Gastroesophageal sphincter (tissue), 4 donors: ENCODE results near the gene TMEM255A. TPM values are rescaled to one million over a fixed set of nuclear protein-coding genes. Genes with fewer than 3 reads are reported as not detected.

Experiments used
- ATAC-seq: fragments of 150-250 bp; one replicate; pipeline ENCODE4 v1.9.1; 2016; ENCODE audit warnings: mild to moderate bottlenecking, moderate library complexity
- H3K27ac ChIP-seq, 4 donors: fragments of 200-600 bp; sonication (generic) in 3 of 4; 1 replicate in 3 of 4; 2 replicates in 1 of 4; pipeline ENCODE4 v1.5.1; 2016 to 2019
- H3K27me3 ChIP-seq: fragments of 200-600 bp; sonication (generic); one replicate; pipeline ENCODE4 v1.5.1; 2019
- H3K36me3 ChIP-seq, 2 donors: fragments of 200-600 bp; sonication (generic); one replicate each; pipeline ENCODE4 v1.5.1; 2019; ENCODE audit warnings: control low read depth in 1 of 2
- H3K4me1 ChIP-seq, 3 donors: fragments of 200-600 bp; sonication (generic); 1 replicate in 2 of 3; 2 replicates in 1 of 3; pipeline ENCODE4 v1.5.1; 2016 to 2019; ENCODE audit warnings: control low read depth in 2 of 3
- H3K4me3 ChIP-seq, 2 donors: fragments of 200-600 bp; sonication (generic); one replicate each; pipeline ENCODE4 v1.5.1; 2019; ENCODE audit warnings: mild to moderate bottlenecking in 1 of 2, moderate library complexity in 1 of 2
- H3K9me3 ChIP-seq, 3 donors: fragments of 200-600 bp; sonication (generic); one replicate each; pipeline ENCODE4 v1.5.1; 2017 to 2019; ENCODE audit warnings: control low read depth in 2 of 3
- EP300 ChIP-seq: sonication (generic); formaldehyde crosslinking; IDR thresholded peaks from one replicate; pipeline ENCODE4 v1.6.1; 2017; ENCODE audit warnings: antibody characterized with exemption, mild to moderate bottlenecking
- POLR2A ChIP-seq, 2 donors: fragments of 450-650 bp; IDR thresholded peaks; one replicate each; pipeline ENCODE4 v1.6.1; 2017; ENCODE audit warnings: antibody characterized with exemption in 2 of 2, mild to moderate bottlenecking in 2 of 2, moderate library complexity in 1 of 2
- POLR2AphosphoS5 ChIP-seq: sonication (generic); formaldehyde crosslinking; IDR thresholded peaks from one replicate; pipeline ENCODE4 v1.6.1; 2017; ENCODE audit warnings: antibody characterized with exemption
- WGBS, 2 donors: methylation state at CpG; one replicate each; pipeline ENCODE4 v1.1.5; 2018; ENCODE audit warnings: low coverage in 1 of 2; 5-methylcytosine and 5-hydroxymethylcytosine counted together
- total RNA-seq, 4 donors: library from RNA; depleted of rRNA; stranded (reverse); fragments of >200 nt; gene quantifications; one replicate each; pipeline ENCODE4 v1.1.0, GENCODE V29; 2016
- TF ChIP-seq, protein P1 (sequence below), 4 experiments: fragments of 200-600 bp in 2 of 4; fragments of 450-650 bp in 2 of 4; sonication (generic) in 1 of 4; IDR thresholded peaks; one replicate each; pipeline ENCODE4 v1.5.1; 2017 to 2019; ENCODE audit warnings: antibody characterized with exemption in 4 of 4, mild to moderate bottlenecking in 2 of 4, moderate library complexity in 2 of 4

The TMEM255A gene
- total RNA-seq, 4 donors from 2014 or later, result 0.16 to 8.9 (median 4.1) TPM

DNA sequence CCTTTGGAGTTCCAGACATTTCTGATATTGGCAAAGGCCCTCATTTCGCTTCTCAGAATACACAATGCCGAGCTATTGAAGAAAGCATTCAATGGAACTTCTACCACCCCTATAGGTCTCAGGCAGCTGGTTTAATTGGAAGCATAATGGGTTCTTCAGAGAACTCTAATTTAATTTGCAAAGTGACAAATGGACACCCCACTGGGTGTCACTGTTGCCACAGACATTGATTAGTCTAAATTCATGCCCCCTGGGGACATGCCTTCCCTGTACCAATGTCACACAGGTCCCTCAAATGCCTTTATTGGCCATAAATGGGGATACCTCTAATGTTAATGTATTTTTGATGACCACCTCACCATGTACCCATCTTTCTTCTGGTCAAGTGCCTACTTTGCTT is 22.9 kb upstream of the TMEM255A start:
- no peak for ATAC-seq
- no peak overlapping the region for H3K27ac ChIP-seq
- 80% methylated on average over 1 of the region's 2 CpGs; no CpG with 5 or more reads in 1 of the 2 donors for WGBS, 2 donors

DNA sequence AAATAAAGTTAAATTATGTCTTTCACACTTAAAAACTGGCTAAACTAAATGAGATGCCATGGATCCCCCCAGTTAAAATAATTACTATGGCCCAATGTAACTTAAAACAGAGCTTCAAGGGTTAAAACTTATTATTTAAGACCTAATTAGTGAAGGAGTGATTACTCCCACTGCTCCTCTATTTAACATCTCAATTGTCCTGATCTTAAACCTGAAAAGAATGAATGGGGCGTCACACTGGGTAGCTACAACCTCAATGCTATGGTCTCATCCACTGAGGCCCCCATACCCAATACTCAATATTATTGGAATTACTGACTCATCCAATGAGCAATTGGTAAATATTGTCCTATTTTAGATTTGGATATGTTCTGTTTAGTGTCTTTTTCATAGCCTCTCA is 21.1 kb upstream of the TMEM255A start:
- Histone ChIP-seq H3K9me3 (peaks cover 0 to 12% (median 0%) of the 10 kb centered on the region in 3 donors), H3K36me3 (no peaks in the 10 kb centered on the region), H3K4me3 (no peak overlapping the region), H3K27ac (no peak overlapping the region), H3K4me1 (no peaks in the 10 kb centered on the region), H3K27me3 (no peaks in the 10 kb centered on the region)
- 67 to 82% methylated on average over 1 of the region's 1 CpG for WGBS, 2 donors
- TF ChIP-seq POLR2A (IDR thresholded peaks at IDR 0.05) (no peak), POLR2AphosphoS5 (no peak), EP300 (no peak)
- TF ChIP-seq, protein P1, sequence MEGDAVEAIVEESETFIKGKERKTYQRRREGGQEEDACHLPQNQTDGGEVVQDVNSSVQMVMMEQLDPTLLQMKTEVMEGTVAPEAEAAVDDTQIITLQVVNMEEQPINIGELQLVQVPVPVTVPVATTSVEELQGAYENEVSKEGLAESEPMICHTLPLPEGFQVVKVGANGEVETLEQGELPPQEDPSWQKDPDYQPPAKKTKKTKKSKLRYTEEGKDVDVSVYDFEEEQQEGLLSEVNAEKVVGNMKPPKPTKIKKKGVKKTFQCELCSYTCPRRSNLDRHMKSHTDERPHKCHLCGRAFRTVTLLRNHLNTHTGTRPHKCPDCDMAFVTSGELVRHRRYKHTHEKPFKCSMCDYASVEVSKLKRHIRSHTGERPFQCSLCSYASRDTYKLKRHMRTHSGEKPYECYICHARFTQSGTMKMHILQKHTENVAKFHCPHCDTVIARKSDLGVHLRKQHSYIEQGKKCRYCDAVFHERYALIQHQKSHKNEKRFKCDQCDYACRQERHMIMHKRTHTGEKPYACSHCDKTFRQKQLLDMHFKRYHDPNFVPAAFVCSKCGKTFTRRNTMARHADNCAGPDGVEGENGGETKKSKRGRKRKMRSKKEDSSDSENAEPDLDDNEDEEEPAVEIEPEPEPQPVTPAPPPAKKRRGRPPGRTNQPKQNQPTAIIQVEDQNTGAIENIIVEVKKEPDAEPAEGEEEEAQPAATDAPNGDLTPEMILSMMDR (IDR thresholded peaks at IDR 0.05), result no peak
- no peak for ATAC-seq

More for the DNA sequence above, 22.9 kb upstream of the TMEM255A start:
- H3K4me1 ChIP-seq, result no peaks in the 10 kb centered on the region
- no peak for TF ChIP-seq POLR2AphosphoS5
- TF ChIP-seq EP300, result no peak
- no peak for TF ChIP-seq POLR2A (IDR thresholded peaks at IDR 0.05)
- TF ChIP-seq, protein P1 (IDR thresholded peaks at IDR 0.05), result no peak
- no peak overlapping the region for H3K4me3 ChIP-seq
- H3K9me3 ChIP-seq, result peaks cover 0 to 15% (median 0%) of the 10 kb centered on the region in 3 donors
- H3K36me3 ChIP-seq, result no peaks in the 10 kb centered on the region
- H3K27me3 ChIP-seq, result no peaks in the 10 kb centered on the region

DNA sequence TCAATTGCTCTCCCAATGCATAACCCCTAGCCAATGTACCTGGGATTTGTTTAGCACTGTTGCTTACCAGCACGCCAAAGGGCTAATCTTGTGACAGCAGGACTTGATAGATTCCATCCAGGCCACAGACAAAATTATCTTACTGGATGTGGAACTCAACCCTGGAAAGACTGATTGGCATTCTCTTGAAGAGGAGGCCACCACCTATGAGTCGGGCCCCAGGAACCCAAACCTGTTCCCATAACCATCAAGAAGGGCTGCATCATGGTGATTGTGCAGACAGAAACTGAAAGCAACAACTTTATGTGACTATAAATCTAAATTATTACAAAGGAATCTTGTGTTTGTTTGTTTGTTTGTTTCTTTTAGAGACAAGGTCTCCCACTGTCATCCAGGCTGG is 19.9 kb upstream of the TMEM255A start:
- WGBS, 2 donors, result no CpG with 5 or more reads among the region's 2 CpGs
- TF ChIP-seq POLR2A (IDR thresholded peaks at IDR 0.05) (no peak), POLR2AphosphoS5 (no peak), EP300 (no peak)
- TF ChIP-seq, protein P1 (IDR thresholded peaks at IDR 0.05), result no peak

DNA sequence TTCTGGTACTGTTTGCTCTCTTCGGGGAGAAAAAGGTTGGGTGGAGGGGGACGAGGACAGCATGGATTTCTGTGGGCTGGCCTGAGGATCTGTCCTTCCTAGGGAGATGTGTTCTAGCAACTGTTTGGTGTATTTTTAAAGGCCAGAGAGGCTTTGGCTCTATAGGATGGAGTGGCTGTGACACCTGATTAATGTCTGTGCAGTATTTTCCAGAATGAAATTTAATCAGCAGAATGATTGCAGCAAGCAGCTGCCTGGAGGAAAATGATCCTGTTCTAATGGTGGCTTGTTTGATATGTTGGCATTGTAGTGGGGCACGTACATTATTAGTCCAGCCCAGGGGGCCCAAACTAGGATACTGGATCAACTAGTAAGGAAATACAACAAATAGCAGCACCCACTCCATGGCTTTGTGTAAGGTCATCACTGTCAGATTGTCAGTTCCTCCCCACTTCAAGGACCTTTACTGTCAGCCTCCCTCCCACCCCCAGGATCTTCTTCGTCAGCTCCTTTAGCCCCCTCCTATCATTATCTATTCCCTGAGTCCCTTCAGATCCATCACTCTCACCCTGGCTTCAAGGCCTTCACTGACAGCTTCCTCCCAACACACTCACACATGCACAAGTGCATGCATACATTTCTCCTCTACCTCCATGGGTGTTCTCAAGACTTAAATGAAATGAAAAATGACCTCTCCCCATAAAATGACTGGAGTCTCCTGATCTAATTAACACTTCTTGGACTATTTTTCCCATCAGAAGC is 10.4 kb upstream of the TMEM255A start:
- no peaks in the 10 kb centered on the region for H3K4me1 ChIP-seq
- ATAC-seq, result no peak
- peaks cover 11% of the 10 kb centered on the region for H3K27me3 ChIP-seq
- 61 to 65% methylated on average over 3 to 4 of the region's 4 CpGs for WGBS, 2 donors
- H3K4me3 ChIP-seq, result no peak overlapping the region
- TF ChIP-seq, protein P1 (IDR thresholded peaks at IDR 0.05), result no peak
- no peak for TF ChIP-seq POLR2AphosphoS5
- no peak for TF ChIP-seq POLR2A (IDR thresholded peaks at IDR 0.05)
- no peak for TF ChIP-seq EP300
- H3K36me3 ChIP-seq, result no peaks in the 10 kb centered on the region
- H3K27ac ChIP-seq, result no peak overlapping the region
- no peaks in the 10 kb centered on the region for H3K9me3 ChIP-seq

More for the DNA sequence above, 19.9 kb upstream of the TMEM255A start:
- Histone ChIP-seq H3K4me3 (no peak overlapping the region), H3K9me3 (no peaks in the 10 kb centered on the region), H3K36me3 (no peaks in the 10 kb centered on the region), H3K27ac (no peak overlapping the region), H3K4me1 (no peaks in the 10 kb centered on the region), H3K27me3 (no peaks in the 10 kb centered on the region)
- no peak for ATAC-seq

DNA sequence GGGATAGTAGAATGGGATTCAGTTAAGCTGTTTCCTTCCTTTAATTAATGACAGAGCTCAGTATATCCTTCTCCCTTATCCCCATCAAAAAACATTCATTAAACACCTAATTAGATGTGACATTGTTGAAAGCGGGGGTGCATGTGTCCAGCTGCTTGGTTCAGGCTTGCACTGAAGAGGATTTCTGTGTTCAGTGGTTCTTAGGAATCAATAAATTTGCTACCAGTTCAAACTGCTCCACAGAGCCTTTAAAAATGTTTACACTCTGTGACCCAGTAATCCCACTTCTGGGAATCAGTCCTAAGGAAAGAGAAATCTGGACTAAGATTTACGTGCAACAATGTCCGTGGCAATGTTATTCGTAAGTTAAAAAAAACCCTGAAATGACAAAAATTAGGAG is 7.2 kb upstream of the TMEM255A start:
- no peak for ATAC-seq
- no peaks in the 10 kb centered on the region for H3K4me1 ChIP-seq
- H3K36me3 ChIP-seq, result no peaks in the 10 kb centered on the region
- H3K27me3 ChIP-seq, result peaks cover 15% of the 10 kb centered on the region
- 32 to 52% methylated on average over 4 of the region's 4 CpGs for WGBS, 2 donors
- TF ChIP-seq EP300 (no peak), POLR2AphosphoS5 (no peak)
- TF ChIP-seq, protein P1 (IDR thresholded peaks at IDR 0.05), result no peak
- no peak overlapping the region for H3K27ac ChIP-seq
- H3K9me3 ChIP-seq, result no peaks in the 10 kb centered on the region
- H3K4me3 ChIP-seq, result no peak overlapping the region
